Measurements from ENCODE around the gene ZBTB20. TPM values are rescaled to one million over a fixed set of nuclear protein-coding genes. Genes with fewer than 3 reads are reported as not detected.

ZBTB20 gene
- total RNA-seq, 3 donors from 2014 or later (not counting 1 experiment from before 2014, with no cell fraction given) = 52.7 to 58.3 (median 55.9) TPM

- H3K27me3 Mint-ChIP-seq (ENCODE audit: low read depth in 2 of 2) = no peaks in the 10 kb centered on the region
- WGBS (ENCODE audit: insufficient coverage) = 82% methylated on average over 1 of the region's 2 CpGs
- Histone ChIP-seq H3K4me1 (ENCODE audit: control insufficient read depth, insufficient read depth, low read length) (no peaks in the 10 kb centered on the region), H3K4me3 (ENCODE audit: low read length) (no peak overlapping the region), H3K27ac (ENCODE audit: low read length) (no peak overlapping the region), H3K36me3 (ENCODE audit: control insufficient read depth, insufficient read depth, low read length) (no peaks in the 10 kb centered on the region), H3K9me3 (ENCODE audit: control insufficient read depth, insufficient read depth, low read length) (no peaks in the 10 kb centered on the region), H3K27me3 (ENCODE audit: control insufficient read depth, insufficient read depth, low read length) (no peaks in the 10 kb centered on the region)
- H3K27ac Mint-ChIP-seq = no peak overlapping the region
- intact Hi-C loops (cut with micrococcal nuclease) = no loop called here
- H3K9me3 Mint-ChIP-seq = no peaks in the 10 kb centered on the region
- H3K36me3 Mint-ChIP-seq = no peaks in the 10 kb centered on the region
- H3K4me1 Mint-ChIP-seq = peaks cover 17 to 20% of the 10 kb centered on the region in 2 donors
- DNase-seq (no peak), ATAC-seq (no peak)
- H3K4me3 Mint-ChIP-seq = no peak overlapping the region
- no peak for TF ChIP-seq CTCF (IDR thresholded peaks at IDR 0.05)
Measured at GRCh38 chr3:114721864-114722263, 425.2 kb downstream of the ZBTB20 start.

DNA sequence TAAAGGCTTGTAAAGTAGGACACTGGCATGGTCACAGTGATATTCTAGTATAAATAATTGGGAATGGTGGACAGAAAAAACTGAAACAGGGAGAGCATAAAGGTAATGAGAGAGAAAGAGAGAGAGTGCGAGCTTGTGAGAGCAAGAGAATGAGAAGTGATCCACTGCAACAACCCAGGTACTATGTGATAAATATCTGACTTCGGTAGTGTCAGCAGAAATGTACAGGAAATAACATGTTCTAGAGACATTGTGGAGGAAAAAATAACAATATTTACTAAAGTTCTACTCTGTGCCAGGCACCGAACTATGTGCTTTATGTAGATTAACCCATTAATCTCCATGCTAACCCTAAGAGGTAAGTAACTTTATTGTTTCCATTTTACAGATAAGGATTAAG lies 425.9 kb downstream of the ZBTB20 start:
- intact Hi-C loops (cut with micrococcal nuclease) = no loop called here
- no peak for TF ChIP-seq CTCF (IDR thresholded peaks at IDR 0.05)
- Mint-ChIP-seq H3K9me3 (no peaks in the 10 kb centered on the region), H3K4me3 (no peak overlapping the region), H3K4me1 (peaks cover 24 to 26% of the 10 kb centered on the region in 2 donors), H3K27me3 (ENCODE audit: low read depth in 2 of 2) (no peaks in the 10 kb centered on the region), H3K36me3 (no peaks in the 10 kb centered on the region), H3K27ac (no peak overlapping the region)
- 100% methylated on average over 1 of the region's 3 CpGs for WGBS (ENCODE audit: insufficient coverage)
- H3K27me3 ChIP-seq (ENCODE audit: control insufficient read depth, insufficient read depth, low read length) = no peaks in the 10 kb centered on the region
- no peak for ATAC-seq
- no peak for DNase-seq
- H3K36me3 ChIP-seq (ENCODE audit: control insufficient read depth, insufficient read depth, low read length) = no peaks in the 10 kb centered on the region
- H3K27ac ChIP-seq (ENCODE audit: low read length) = no peak overlapping the region
- no peak overlapping the region for H3K4me3 ChIP-seq (ENCODE audit: low read length)
- no peaks in the 10 kb centered on the region for H3K9me3 ChIP-seq (ENCODE audit: control insufficient read depth, insufficient read depth, low read length)
- no peaks in the 10 kb centered on the region for H3K4me1 ChIP-seq (ENCODE audit: control insufficient read depth, insufficient read depth, low read length)

GRCh38 chr3:114718898-114719210 lies 428.2 kb downstream of the ZBTB20 start:
- Histone ChIP-seq H3K4me1 (ENCODE audit: control insufficient read depth, insufficient read depth, low read length) (no peaks in the 10 kb centered on the region), H3K9me3 (ENCODE audit: control insufficient read depth, insufficient read depth, low read length) (no peaks in the 10 kb centered on the region), H3K27me3 (ENCODE audit: control insufficient read depth, insufficient read depth, low read length) (no peaks in the 10 kb centered on the region), H3K27ac (ENCODE audit: low read length) (no peak overlapping the region), H3K36me3 (ENCODE audit: control insufficient read depth, insufficient read depth, low read length) (no peaks in the 10 kb centered on the region), H3K4me3 (ENCODE audit: low read length) (no peak overlapping the region)
- WGBS (ENCODE audit: insufficient coverage) = no CpG with 5 or more reads among the region's 1 CpG
- no peak for ATAC-seq
- H3K9me3 Mint-ChIP-seq = no peaks in the 10 kb centered on the region
- no peak for TF ChIP-seq CTCF (IDR thresholded peaks at IDR 0.05)
- peaks cover 25 to 27% of the 10 kb centered on the region in 2 donors for H3K4me1 Mint-ChIP-seq
- H3K4me3 Mint-ChIP-seq = no peak overlapping the region
- no peak for DNase-seq
- no peaks in the 10 kb centered on the region for H3K27me3 Mint-ChIP-seq (ENCODE audit: low read depth in 2 of 2)
- H3K27ac Mint-ChIP-seq = no peak overlapping the region
- intact Hi-C loops (cut with micrococcal nuclease) = no loop called here
- H3K36me3 Mint-ChIP-seq = no peaks in the 10 kb centered on the region

DNA sequence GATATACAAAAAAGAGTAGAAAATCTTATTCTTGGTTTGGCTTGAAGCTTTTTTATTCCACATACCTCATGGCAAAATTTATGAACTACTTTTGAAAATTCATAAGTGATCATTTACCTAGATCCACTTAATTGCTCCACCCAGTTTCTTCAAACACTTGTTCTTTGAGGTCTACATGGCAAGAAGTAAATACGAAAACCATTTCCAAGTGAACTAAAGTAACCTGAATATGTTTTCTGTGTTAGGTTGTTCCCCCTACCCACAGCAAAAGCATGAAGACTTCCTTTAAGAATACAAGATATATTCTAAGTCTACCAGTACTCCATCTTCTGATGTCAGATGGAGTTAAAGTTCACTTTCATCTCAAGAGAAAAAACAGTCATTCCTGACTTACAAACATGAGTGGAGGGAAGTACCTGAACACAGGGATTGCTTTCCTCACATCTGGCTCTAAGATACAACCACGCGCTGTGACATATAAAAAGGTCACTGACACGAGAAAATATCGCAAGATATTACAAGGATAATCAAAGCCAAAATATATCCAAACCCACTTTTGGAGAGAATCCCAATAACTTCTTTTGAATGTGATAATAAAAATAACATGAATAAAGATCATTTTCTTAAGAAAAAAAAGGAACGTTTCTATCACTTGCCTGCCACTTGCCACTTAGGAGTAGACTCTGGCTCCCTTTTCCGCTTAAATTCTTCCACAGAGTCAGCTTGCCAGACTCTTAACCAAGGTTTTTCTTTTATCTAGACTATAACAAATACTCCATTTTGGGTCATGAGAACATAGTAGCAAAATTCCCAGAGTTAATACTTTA lies 428.8 kb downstream of the ZBTB20 start:
- no peaks in the 10 kb centered on the region for H3K9me3 ChIP-seq (ENCODE audit: control insufficient read depth, insufficient read depth, low read length)
- Mint-ChIP-seq H3K27ac (no peak overlapping the region), H3K4me1 (peaks cover 25 to 27% of the 10 kb centered on the region in 2 donors), H3K27me3 (ENCODE audit: low read depth in 2 of 2) (no peaks in the 10 kb centered on the region), H3K9me3 (no peaks in the 10 kb centered on the region), H3K36me3 (no peaks in the 10 kb centered on the region), H3K4me3 (no peak overlapping the region)
- H3K27ac ChIP-seq (ENCODE audit: low read length) = no peak overlapping the region
- no peaks in the 10 kb centered on the region for H3K36me3 ChIP-seq (ENCODE audit: control insufficient read depth, insufficient read depth, low read length)
- DNase-seq (no peak), ATAC-seq (no peak)
- 97% methylated on average over 4 of the region's 7 CpGs for WGBS (ENCODE audit: insufficient coverage)
- H3K4me1 ChIP-seq (ENCODE audit: control insufficient read depth, insufficient read depth, low read length) = no peaks in the 10 kb centered on the region
- intact Hi-C loops (cut with micrococcal nuclease) = no loop called here
- H3K4me3 ChIP-seq (ENCODE audit: low read length) = no peak overlapping the region
- TF ChIP-seq CTCF (IDR thresholded peaks at IDR 0.05) = no peak
- H3K27me3 ChIP-seq (ENCODE audit: control insufficient read depth, insufficient read depth, low read length) = no peaks in the 10 kb centered on the region
